ENCODE measurements around the gene PGAM5.
"Not testable (repeated sequence)": the region's sequence is repeated elsewhere in the genome, so short reads cannot be mapped to it uniquely, and the experiment has no call there.

PGAM5 gene

DNA sequence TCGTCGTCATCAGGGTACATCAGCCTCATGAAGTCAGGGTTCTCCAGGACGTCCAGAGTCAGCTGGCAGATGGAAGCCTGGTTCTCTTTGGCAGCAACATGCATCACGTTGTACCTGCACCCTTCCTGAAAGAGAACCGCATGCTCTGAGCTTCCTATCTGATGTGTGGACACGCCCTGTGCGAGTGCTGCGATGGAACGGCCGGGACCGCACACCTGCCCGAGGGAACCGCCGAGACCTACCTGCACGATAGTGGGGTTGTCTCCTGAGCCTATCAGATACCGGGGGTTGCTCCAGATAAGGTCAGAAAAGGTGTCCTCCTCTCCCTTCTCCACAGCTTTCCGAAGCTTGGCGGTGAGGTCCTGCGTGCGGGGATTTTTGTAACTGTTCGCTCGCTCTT, 37.3 kb downstream of the PGAM5 start:
- Histone ChIP-seq H2AFZ (ENCODE audit: low read length) (no peak overlapping the region), H2AK5ac (ENCODE audit: low read depth, low read length) (no peak overlapping the region), H3K27ac (replicated peaks; ENCODE audit: low read length) (no peak overlapping the region), H4K91ac (ENCODE audit: low read depth, low read length, poor library complexity) (no peak overlapping the region), H3K79me1 (ENCODE audit: low read depth, low read length) (peaks cover 8% of the 10 kb centered on the region), H3K4me3 (ENCODE audit: low read length in 2 of 2) (no peak overlapping the region), H3K4me2 (ENCODE audit: insufficient read depth, low read length, poor library complexity, severe bottlenecking) (no peak overlapping the region), H3K36me3 (replicated peaks in 1 of 2; ENCODE audit: control insufficient read depth in 2 of 2, insufficient read depth in 2 of 2, low read length in 2 of 2) (peaks cover 57 to 98% of the 10 kb centered on the region in 2 donors), H2BK12ac (ENCODE audit: low read length) (no peak overlapping the region), H3K18ac (ENCODE audit: low read length) (no peak overlapping the region), H3K4me1 (ENCODE audit: control insufficient read depth in 2 of 2, insufficient read depth in 1 of 2, low read depth in 1 of 2, low read length in 2 of 2) (no peaks in the 10 kb centered on the region), H3K27me3 (ENCODE audit: control insufficient read depth in 3 of 3, insufficient read depth in 3 of 3, low read depth in 1 of 3, low read length in 3 of 3) (no peaks in the 10 kb centered on the region), H3K9me3 (replicated peaks in 1 of 2; ENCODE audit: control insufficient read depth in 2 of 2, insufficient read depth in 1 of 2, low read depth in 1 of 2, low read length in 2 of 2) (peaks cover 0 to 4% of the 10 kb centered on the region in 2 donors), H3K4ac (ENCODE audit: low read length) (no peak overlapping the region), H2BK120ac (ENCODE audit: low read depth, low read length) (no peak overlapping the region), H4K8ac (ENCODE audit: low read depth, low read length) (no peak overlapping the region), H3K14ac (ENCODE audit: low read length) (no peak overlapping the region), H2BK5ac (ENCODE audit: low read length) (no peak overlapping the region), H3K9ac (ENCODE audit: low read depth, low read length, poor library complexity) (peak overlapping the region; percentile 60), H2BK15ac (ENCODE audit: low read length) (no peak overlapping the region), H3K23ac (ENCODE audit: low read depth, low read length, poor library complexity) (no peak overlapping the region)
- WGBS, 2 donors (ENCODE audit: extremely low coverage in 2 of 2, insufficient read length in 2 of 2, insufficient replicate concordance in 1 of 2) = no CpG with 5 or more reads among the region's 22 CpGs
- no peak for DNase-seq (ENCODE audit: low spot score)

- Histone ChIP-seq H3K27ac (replicated peaks; ENCODE audit: low read length) (no peak overlapping the region), H2AFZ (ENCODE audit: low read length) (no peak overlapping the region), H3K23ac (ENCODE audit: low read depth, low read length, poor library complexity) (no peak overlapping the region), H3K79me1 (ENCODE audit: low read depth, low read length) (peaks cover 9% of the 10 kb centered on the region), H2BK5ac (ENCODE audit: low read length) (no peak overlapping the region), H3K4me1 (ENCODE audit: control insufficient read depth in 2 of 2, insufficient read depth in 1 of 2, low read depth in 1 of 2, low read length in 2 of 2) (no peaks in the 10 kb centered on the region), H3K27me3 (ENCODE audit: control insufficient read depth in 3 of 3, insufficient read depth in 3 of 3, low read depth in 1 of 3, low read length in 3 of 3) (no peaks in the 10 kb centered on the region), H4K91ac (ENCODE audit: low read depth, low read length, poor library complexity) (no peak overlapping the region), H3K14ac (ENCODE audit: low read length) (no peak overlapping the region), H2BK15ac (ENCODE audit: low read length) (no peak overlapping the region), H3K9ac (ENCODE audit: low read depth, low read length, poor library complexity) (no peak overlapping the region), H2BK12ac (ENCODE audit: low read length) (no peak overlapping the region), H3K4me3 (ENCODE audit: low read length in 2 of 2) (no peak overlapping the region), H3K18ac (ENCODE audit: low read length) (no peak overlapping the region), H4K8ac (ENCODE audit: low read depth, low read length) (no peak overlapping the region), H2AK5ac (ENCODE audit: low read depth, low read length) (no peak overlapping the region), H3K4me2 (ENCODE audit: insufficient read depth, low read length, poor library complexity, severe bottlenecking) (no peak overlapping the region), H3K36me3 (replicated peaks in 1 of 2; ENCODE audit: control insufficient read depth in 2 of 2, insufficient read depth in 2 of 2, low read length in 2 of 2) (peaks cover 59 to 98% of the 10 kb centered on the region in 2 donors), H2BK120ac (ENCODE audit: low read depth, low read length) (no peak overlapping the region), H3K9me3 (replicated peaks in 1 of 2; ENCODE audit: control insufficient read depth in 2 of 2, insufficient read depth in 1 of 2, low read depth in 1 of 2, low read length in 2 of 2) (peaks cover 0 to 4% of the 10 kb centered on the region in 2 donors), H3K4ac (ENCODE audit: low read length) (no peak overlapping the region)
- no peak for DNase-seq (ENCODE audit: low spot score)
- WGBS, 2 donors (ENCODE audit: extremely low coverage in 2 of 2, insufficient read length in 2 of 2, insufficient replicate concordance in 1 of 2) = no CpG with 5 or more reads among the region's 10 CpGs
Measured at GRCh38 chr12:132748319-132748718, 37.7 kb downstream of the PGAM5 start.

DNA sequence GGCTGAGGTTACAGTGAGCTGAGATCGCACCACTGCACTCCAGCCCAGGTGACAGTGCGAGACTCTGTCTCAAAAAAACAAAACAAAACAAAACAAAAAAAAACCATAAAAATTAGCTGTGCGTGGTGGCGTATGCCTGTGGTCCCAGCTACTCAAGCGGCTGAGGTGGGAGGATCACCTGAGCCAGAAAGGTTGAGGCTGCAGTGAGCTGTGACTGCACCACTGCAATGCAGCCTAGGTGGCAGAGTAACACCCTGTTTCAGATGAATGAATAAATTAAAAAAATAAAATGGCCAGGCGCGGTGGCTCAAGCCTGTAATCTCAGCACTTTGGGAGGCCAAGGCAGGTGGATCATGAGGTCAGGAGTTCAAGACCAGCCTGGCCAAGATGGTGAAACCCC, 43.0 kb downstream of the PGAM5 start:
- not testable (repeated sequence) for H3K23ac ChIP-seq (ENCODE audit: low read depth, low read length, poor library complexity); H2BK120ac ChIP-seq (ENCODE audit: low read depth, low read length); H3K4ac ChIP-seq (ENCODE audit: low read length); H3K14ac ChIP-seq (ENCODE audit: low read length); H2BK5ac ChIP-seq (ENCODE audit: low read length); H3K27ac ChIP-seq (replicated peaks; ENCODE audit: low read length); H3K18ac ChIP-seq (ENCODE audit: low read length); H3K79me1 ChIP-seq (ENCODE audit: low read depth, low read length); H4K8ac ChIP-seq (ENCODE audit: low read depth, low read length); H2AK5ac ChIP-seq (ENCODE audit: low read depth, low read length); H2AFZ ChIP-seq (ENCODE audit: low read length); H2BK15ac ChIP-seq (ENCODE audit: low read length); DNase-seq (ENCODE audit: low spot score); H3K4me1 ChIP-seq (ENCODE audit: control insufficient read depth in 2 of 2, insufficient read depth in 1 of 2, low read depth in 1 of 2, low read length in 2 of 2); H3K9ac ChIP-seq (ENCODE audit: low read depth, low read length, poor library complexity); H3K4me2 ChIP-seq (ENCODE audit: insufficient read depth, low read length, poor library complexity, severe bottlenecking); H4K91ac ChIP-seq (ENCODE audit: low read depth, low read length, poor library complexity); H3K27me3 ChIP-seq (ENCODE audit: control insufficient read depth in 3 of 3, insufficient read depth in 3 of 3, low read depth in 1 of 3, low read length in 3 of 3); H3K4me3 ChIP-seq (ENCODE audit: low read length in 2 of 2); H3K9me3 ChIP-seq (replicated peaks in 1 of 2; ENCODE audit: control insufficient read depth in 2 of 2, insufficient read depth in 1 of 2, low read depth in 1 of 2, low read length in 2 of 2); H2BK12ac ChIP-seq (ENCODE audit: low read length)
- H3K36me3 ChIP-seq (replicated peaks in 1 of 2; ENCODE audit: control insufficient read depth in 2 of 2, insufficient read depth in 2 of 2, low read length in 2 of 2) = peaks cover 31 to 91% of the 10 kb centered on the region in 2 donors
- WGBS, 2 donors (ENCODE audit: extremely low coverage in 2 of 2, insufficient read length in 2 of 2, insufficient replicate concordance in 1 of 2) = no CpG with 5 or more reads among the region's 7 CpGs

- Histone ChIP-seq H3K79me1 (ENCODE audit: low read depth, low read length) (peaks cover 3% of the 10 kb centered on the region), H2AK5ac (ENCODE audit: low read depth, low read length) (no peak overlapping the region), H2BK120ac (ENCODE audit: low read depth, low read length) (no peak overlapping the region), H2AFZ (ENCODE audit: low read length) (no peak overlapping the region), H2BK5ac (ENCODE audit: low read length) (no peak overlapping the region), H3K4me3 (ENCODE audit: low read length in 2 of 2) (no peak overlapping the region), H3K4me2 (ENCODE audit: insufficient read depth, low read length, poor library complexity, severe bottlenecking) (no peak overlapping the region), H3K27me3 (ENCODE audit: control insufficient read depth in 3 of 3, insufficient read depth in 3 of 3, low read depth in 1 of 3, low read length in 3 of 3) (no peaks in the 10 kb centered on the region), H3K4ac (ENCODE audit: low read length) (no peak overlapping the region), H3K9ac (ENCODE audit: low read depth, low read length, poor library complexity) (no peak overlapping the region), H2BK15ac (ENCODE audit: low read length) (no peak overlapping the region), H3K36me3 (replicated peaks in 1 of 2; ENCODE audit: control insufficient read depth in 2 of 2, insufficient read depth in 2 of 2, low read length in 2 of 2) (peaks cover 28 to 90% of the 10 kb centered on the region in 2 donors), H3K9me3 (replicated peaks in 1 of 2; ENCODE audit: control insufficient read depth in 2 of 2, insufficient read depth in 1 of 2, low read depth in 1 of 2, low read length in 2 of 2) (no peaks in the 10 kb centered on the region), H3K4me1 (ENCODE audit: control insufficient read depth in 2 of 2, insufficient read depth in 1 of 2, low read depth in 1 of 2, low read length in 2 of 2) (no peaks in the 10 kb centered on the region), H3K27ac (replicated peaks; ENCODE audit: low read length) (no peak overlapping the region), H4K8ac (ENCODE audit: low read depth, low read length) (no peak overlapping the region), H3K18ac (ENCODE audit: low read length) (no peak overlapping the region), H2BK12ac (ENCODE audit: low read length) (no peak overlapping the region), H3K14ac (ENCODE audit: low read length) (no peak overlapping the region), H4K91ac (ENCODE audit: low read depth, low read length, poor library complexity) (no peak overlapping the region), H3K23ac (ENCODE audit: low read depth, low read length, poor library complexity) (peak overlapping the region; percentile 45)
- DNase-seq (ENCODE audit: low spot score) = no peak
- WGBS, 2 donors (ENCODE audit: extremely low coverage in 2 of 2, insufficient read length in 2 of 2, insufficient replicate concordance in 1 of 2) = no CpG with 5 or more reads among the region's 14 CpGs
Measured at GRCh38 chr12:132754160-132754932, 43.7 kb downstream of the PGAM5 start.
